ENCODE data around the gene OR2T3. TPM values are rescaled to one million over a fixed set of nuclear protein-coding genes. Genes with fewer than 3 reads are reported as not detected.
"Not testable (repeated sequence)": the region's sequence is repeated elsewhere in the genome, so short reads cannot be mapped to it uniquely, and the experiment has no call there.

Gene OR2T3
- total RNA-seq, 1 experiment from 2014 or later: not detected

GRCh38 chr1:248471154-248471553, 2.0 kb upstream of the OR2T3 start:
- CTCF ChIA-PET: no interaction called here

GRCh38 chr1:248472111-248472510, 1.0 kb upstream of the OR2T3 start:
- CTCF ChIA-PET; H3K36me3 ChIP-seq (ENCODE audit: insufficient read depth, low read length, poor library complexity, severe bottlenecking); H3K4me3 ChIP-seq (ENCODE audit: low read depth, low read length, poor library complexity, severe bottlenecking); BruUV-seq (replicated peaks); intact Hi-C loops (cut with micrococcal nuclease; ENCODE audit: unreplicated experiment); H3K4me1 ChIP-seq (ENCODE audit: insufficient read depth, low read length, poor library complexity, severe bottlenecking); H3K9me3 ChIP-seq (ENCODE audit: low read depth, low read length, poor library complexity, severe bottlenecking); POLR2A ChIA-PET (ENCODE audit: low non-redundant PET); H3K27ac ChIP-seq (ENCODE audit: low read depth, low read length, poor library complexity, severe bottlenecking); DNase-seq (ENCODE audit: low spot score): not testable (repeated sequence)
- peaks cover 13% of the 10 kb centered on the region for H3K27me3 ChIP-seq (replicated peaks; ENCODE audit: insufficient read depth, low read depth, low read length, poor library complexity)

More at GRCh38 chr1:248471154-248471553, 2.0 kb upstream of the OR2T3 start:
- no peak for TF ChIP-seq EZH2 (IDR thresholded peaks at IDR 0.05; ENCODE audit: borderline replicate concordance, low read depth, low read length, poor library complexity, severe bottlenecking)
- TF ChIP-seq CTCF (conservative IDR thresholded peaks at IDR 0.05; ENCODE audit: low read depth, low read length): no peak
- no peak overlapping the region for H3K4me3 ChIP-seq (ENCODE audit: low read depth, low read length, poor library complexity, severe bottlenecking)
- no peaks in the 10 kb centered on the region for H3K36me3 ChIP-seq (ENCODE audit: insufficient read depth, low read length, poor library complexity, severe bottlenecking)
- H3K4me1 ChIP-seq (ENCODE audit: insufficient read depth, low read length, poor library complexity, severe bottlenecking): no peaks in the 10 kb centered on the region
- BruUV-seq (replicated peaks): no TSS peak
- H3K27ac ChIP-seq (ENCODE audit: low read depth, low read length, poor library complexity, severe bottlenecking): no peak overlapping the region
- intact Hi-C loops (cut with micrococcal nuclease; ENCODE audit: unreplicated experiment): no loop called here
- H3K9me3 ChIP-seq (ENCODE audit: low read depth, low read length, poor library complexity, severe bottlenecking): no peaks in the 10 kb centered on the region
- POLR2A ChIA-PET (ENCODE audit: low non-redundant PET): no interaction called here
- peaks cover 13% of the 10 kb centered on the region for H3K27me3 ChIP-seq (replicated peaks; ENCODE audit: insufficient read depth, low read depth, low read length, poor library complexity)
- DNase-seq (ENCODE audit: low spot score): no peak

GRCh38 chr1:248475660-248476059, 2.5 kb downstream of the OR2T3 start:
- H3K36me3 ChIP-seq (ENCODE audit: insufficient read depth, low read length, poor library complexity, severe bottlenecking); CTCF ChIA-PET; H3K4me1 ChIP-seq (ENCODE audit: insufficient read depth, low read length, poor library complexity, severe bottlenecking); POLR2A ChIA-PET (ENCODE audit: low non-redundant PET); H3K9me3 ChIP-seq (ENCODE audit: low read depth, low read length, poor library complexity, severe bottlenecking); H3K27ac ChIP-seq (ENCODE audit: low read depth, low read length, poor library complexity, severe bottlenecking); BruUV-seq (replicated peaks); intact Hi-C loops (cut with micrococcal nuclease; ENCODE audit: unreplicated experiment); DNase-seq (ENCODE audit: low spot score); H3K4me3 ChIP-seq (ENCODE audit: low read depth, low read length, poor library complexity, severe bottlenecking): not testable (repeated sequence)
- peaks cover 11% of the 10 kb centered on the region for H3K27me3 ChIP-seq (replicated peaks; ENCODE audit: insufficient read depth, low read depth, low read length, poor library complexity)

GRCh38 chr1:248481686-248482579, 8.8 kb downstream of the OR2T3 start:
- H3K4me1 ChIP-seq (ENCODE audit: insufficient read depth, low read length, poor library complexity, severe bottlenecking); POLR2A ChIA-PET (ENCODE audit: low non-redundant PET); intact Hi-C loops (cut with micrococcal nuclease; ENCODE audit: unreplicated experiment); BruUV-seq (replicated peaks); H3K9me3 ChIP-seq (ENCODE audit: low read depth, low read length, poor library complexity, severe bottlenecking); DNase-seq (ENCODE audit: low spot score); H3K4me3 ChIP-seq (ENCODE audit: low read depth, low read length, poor library complexity, severe bottlenecking); H3K27me3 ChIP-seq (replicated peaks; ENCODE audit: insufficient read depth, low read depth, low read length, poor library complexity); CTCF ChIA-PET; H3K27ac ChIP-seq (ENCODE audit: low read depth, low read length, poor library complexity, severe bottlenecking); H3K36me3 ChIP-seq (ENCODE audit: insufficient read depth, low read length, poor library complexity, severe bottlenecking): not testable (repeated sequence)

- H3K4me1 ChIP-seq (ENCODE audit: insufficient read depth, low read length, poor library complexity, severe bottlenecking); DNase-seq (ENCODE audit: low spot score); H3K9me3 ChIP-seq (ENCODE audit: low read depth, low read length, poor library complexity, severe bottlenecking); intact Hi-C loops (cut with micrococcal nuclease; ENCODE audit: unreplicated experiment); CTCF ChIA-PET; H3K27me3 ChIP-seq (replicated peaks; ENCODE audit: insufficient read depth, low read depth, low read length, poor library complexity); POLR2A ChIA-PET (ENCODE audit: low non-redundant PET); BruUV-seq (replicated peaks); H3K27ac ChIP-seq (ENCODE audit: low read depth, low read length, poor library complexity, severe bottlenecking); H3K4me3 ChIP-seq (ENCODE audit: low read depth, low read length, poor library complexity, severe bottlenecking); H3K36me3 ChIP-seq (ENCODE audit: insufficient read depth, low read length, poor library complexity, severe bottlenecking): not testable (repeated sequence)
Measured at GRCh38 chr1:248488289-248488688, 15.1 kb downstream of the OR2T3 start, which contains the start of gene OR2T5. Gene OR2T5, plus strand, starts transcription at chr1:248488589. Its CDS starts 0 bp downstream, at chr1:248488589.

- H3K4me1 ChIP-seq (ENCODE audit: insufficient read depth, low read length, poor library complexity, severe bottlenecking); CTCF ChIA-PET; intact Hi-C loops (cut with micrococcal nuclease; ENCODE audit: unreplicated experiment); POLR2A ChIA-PET (ENCODE audit: low non-redundant PET); BruUV-seq (replicated peaks); H3K27me3 ChIP-seq (replicated peaks; ENCODE audit: insufficient read depth, low read depth, low read length, poor library complexity); H3K4me3 ChIP-seq (ENCODE audit: low read depth, low read length, poor library complexity, severe bottlenecking); H3K27ac ChIP-seq (ENCODE audit: low read depth, low read length, poor library complexity, severe bottlenecking); DNase-seq (ENCODE audit: low spot score); H3K9me3 ChIP-seq (ENCODE audit: low read depth, low read length, poor library complexity, severe bottlenecking); H3K36me3 ChIP-seq (ENCODE audit: insufficient read depth, low read length, poor library complexity, severe bottlenecking): not testable (repeated sequence)
Measured at GRCh38 chr1:248496661-248497060, 23.5 kb downstream of the OR2T3 start.
